GM12873 (cell line): ENCODE data around the gene SMAP1.

ENCODE experiments used
- TF ChIP-seq, protein P1 (sequence below): IDR thresholded peaks from 2 replicates; pipeline ENCODE4 v1.5.1; 2012; ENCODE audit warnings: low read depth, mild to moderate bottlenecking, moderate library complexity, low read length, control low read depth; ENCODE audit not compliant: insufficient read depth; ENCODE audit errors: missing control alignments

SMAP1 gene

DNA sequence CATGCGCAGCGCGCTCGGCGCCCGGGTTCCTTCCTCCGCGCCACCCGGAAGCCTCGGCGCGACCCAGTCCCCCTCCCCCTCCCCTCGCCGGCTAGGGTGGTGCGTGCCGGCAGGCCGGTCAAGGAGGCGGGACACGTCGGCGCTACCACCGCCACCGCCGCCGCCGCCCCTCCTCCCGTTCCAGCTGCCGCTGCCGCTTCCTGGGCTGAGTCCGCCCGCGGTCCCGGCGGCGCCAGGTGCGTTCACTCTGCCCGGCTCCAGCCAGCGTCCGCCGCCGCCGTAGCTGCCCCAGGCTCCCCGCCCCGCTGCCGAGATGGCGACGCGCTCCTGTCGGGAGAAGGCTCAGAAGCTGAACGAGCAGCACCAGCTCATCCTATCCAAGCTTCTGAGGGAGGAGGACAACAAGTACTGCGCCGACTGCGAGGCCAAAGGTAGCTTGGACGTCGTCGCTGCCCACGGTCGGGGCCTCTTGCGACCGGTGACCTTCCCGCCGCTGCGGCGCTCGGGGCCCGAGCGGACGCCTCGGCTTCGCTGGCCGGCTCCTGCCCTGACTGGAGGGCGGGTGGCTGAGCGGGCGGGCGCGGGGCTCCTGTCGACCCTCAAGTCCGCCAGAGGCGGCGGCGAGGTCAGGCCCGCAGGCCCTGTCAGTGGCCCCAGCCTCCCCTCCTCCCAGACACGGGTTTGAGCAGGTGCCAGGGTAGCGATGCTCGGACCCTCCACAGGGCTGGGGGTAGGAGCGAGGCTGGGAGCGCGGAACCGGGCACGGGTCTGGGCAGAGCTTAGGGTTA, at the start of gene SMAP1:
Gene SMAP1 (plus strand): TSS at position 173 of the 788 bp plus-strand sequence. CDS start 141 bp downstream, at position 314.
- TF ChIP-seq, protein P1, sequence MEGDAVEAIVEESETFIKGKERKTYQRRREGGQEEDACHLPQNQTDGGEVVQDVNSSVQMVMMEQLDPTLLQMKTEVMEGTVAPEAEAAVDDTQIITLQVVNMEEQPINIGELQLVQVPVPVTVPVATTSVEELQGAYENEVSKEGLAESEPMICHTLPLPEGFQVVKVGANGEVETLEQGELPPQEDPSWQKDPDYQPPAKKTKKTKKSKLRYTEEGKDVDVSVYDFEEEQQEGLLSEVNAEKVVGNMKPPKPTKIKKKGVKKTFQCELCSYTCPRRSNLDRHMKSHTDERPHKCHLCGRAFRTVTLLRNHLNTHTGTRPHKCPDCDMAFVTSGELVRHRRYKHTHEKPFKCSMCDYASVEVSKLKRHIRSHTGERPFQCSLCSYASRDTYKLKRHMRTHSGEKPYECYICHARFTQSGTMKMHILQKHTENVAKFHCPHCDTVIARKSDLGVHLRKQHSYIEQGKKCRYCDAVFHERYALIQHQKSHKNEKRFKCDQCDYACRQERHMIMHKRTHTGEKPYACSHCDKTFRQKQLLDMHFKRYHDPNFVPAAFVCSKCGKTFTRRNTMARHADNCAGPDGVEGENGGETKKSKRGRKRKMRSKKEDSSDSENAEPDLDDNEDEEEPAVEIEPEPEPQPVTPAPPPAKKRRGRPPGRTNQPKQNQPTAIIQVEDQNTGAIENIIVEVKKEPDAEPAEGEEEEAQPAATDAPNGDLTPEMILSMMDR = no peak

DNA sequence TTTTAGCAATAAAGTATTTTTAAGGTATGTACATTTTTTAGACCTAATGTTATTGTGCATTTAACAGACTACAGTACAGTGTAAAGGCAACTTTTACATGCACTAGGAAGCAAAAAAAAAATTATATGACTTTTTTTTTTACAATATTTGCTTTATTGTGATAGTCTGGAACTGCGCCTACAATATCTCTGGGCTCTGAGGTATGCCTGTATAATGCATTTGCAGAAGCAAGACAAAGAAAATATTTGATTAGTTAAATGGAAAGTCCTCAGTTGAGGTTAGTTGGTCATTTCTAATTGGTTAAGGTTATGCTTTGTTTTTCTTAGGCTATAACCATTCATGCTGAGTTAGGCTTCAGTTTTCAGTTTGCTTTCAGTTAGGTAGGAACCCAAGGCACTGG, 46.9 kb upstream of the SMAP1 start:
- TF ChIP-seq, protein P1 = no peak

DNA sequence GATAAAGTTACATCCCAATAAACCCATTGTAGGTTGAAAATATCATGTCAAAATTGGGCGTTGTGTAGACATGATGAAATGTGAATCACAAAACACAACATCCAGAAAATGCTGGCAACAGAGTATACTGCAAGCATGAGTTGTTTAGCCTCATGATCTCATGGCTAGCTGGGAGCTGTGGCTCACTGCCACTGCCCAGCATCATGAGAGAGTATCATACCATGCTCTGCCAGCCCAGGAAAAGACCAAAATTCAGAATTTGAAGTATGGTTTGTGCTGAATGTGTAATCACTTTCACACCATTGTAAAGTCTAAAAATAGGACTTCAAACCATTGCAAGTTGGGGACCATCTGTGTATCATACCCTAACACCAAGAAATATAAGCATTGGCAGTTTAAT, 45.2 kb upstream of the SMAP1 start:
- TF ChIP-seq, protein P1 = no peak

- TF ChIP-seq, protein P1 = no peak
Measured at GRCh38 chr6:70625436-70625835, 42.2 kb upstream of the SMAP1 start.

GRCh38 chr6:70627500-70628254, 40.0 kb upstream of the SMAP1 start:
- TF ChIP-seq, protein P1 = no peak

DNA sequence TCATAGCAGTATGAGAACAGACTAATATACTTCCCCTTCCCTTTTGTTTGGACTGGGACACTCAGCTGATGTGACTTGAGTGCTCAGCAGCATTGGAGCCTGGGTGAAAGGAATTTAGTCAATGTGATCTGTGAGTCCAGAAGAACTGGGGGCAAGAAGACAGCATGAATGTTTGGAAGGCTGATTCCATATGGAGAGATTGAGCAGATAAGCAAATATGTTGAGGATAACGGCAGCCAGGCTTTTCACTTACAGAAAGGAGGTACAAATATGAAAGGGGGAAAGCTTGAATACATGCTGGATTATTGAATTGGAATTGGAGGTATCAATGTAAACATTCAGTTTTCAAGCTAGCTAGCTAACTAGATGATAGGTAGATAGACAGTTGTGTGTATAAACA, 37.8 kb upstream of the SMAP1 start:
- TF ChIP-seq, protein P1 = no peak

DNA sequence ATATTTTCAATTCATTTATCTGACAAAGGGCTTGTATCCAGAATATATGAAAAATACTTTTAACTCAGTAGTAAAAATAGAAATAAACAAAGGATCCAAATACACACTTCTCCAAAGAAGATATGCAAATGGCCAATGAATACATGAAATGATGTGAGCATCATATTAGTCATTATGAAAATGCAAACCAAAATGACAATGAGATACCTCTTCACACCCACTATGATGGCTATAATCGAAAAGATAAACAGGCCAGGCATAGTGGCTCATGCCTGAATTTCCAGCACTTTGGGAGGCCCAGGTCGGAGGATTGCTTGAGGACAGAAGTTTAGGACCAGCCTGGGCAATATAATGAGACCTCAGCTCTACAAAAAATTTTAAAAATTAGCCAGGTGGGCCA, 33.8 kb upstream of the SMAP1 start:
- TF ChIP-seq, protein P1 = no peak
